ENCODE measurements around the gene PSMC2.

- TF ChIP-seq, protein P1, sequence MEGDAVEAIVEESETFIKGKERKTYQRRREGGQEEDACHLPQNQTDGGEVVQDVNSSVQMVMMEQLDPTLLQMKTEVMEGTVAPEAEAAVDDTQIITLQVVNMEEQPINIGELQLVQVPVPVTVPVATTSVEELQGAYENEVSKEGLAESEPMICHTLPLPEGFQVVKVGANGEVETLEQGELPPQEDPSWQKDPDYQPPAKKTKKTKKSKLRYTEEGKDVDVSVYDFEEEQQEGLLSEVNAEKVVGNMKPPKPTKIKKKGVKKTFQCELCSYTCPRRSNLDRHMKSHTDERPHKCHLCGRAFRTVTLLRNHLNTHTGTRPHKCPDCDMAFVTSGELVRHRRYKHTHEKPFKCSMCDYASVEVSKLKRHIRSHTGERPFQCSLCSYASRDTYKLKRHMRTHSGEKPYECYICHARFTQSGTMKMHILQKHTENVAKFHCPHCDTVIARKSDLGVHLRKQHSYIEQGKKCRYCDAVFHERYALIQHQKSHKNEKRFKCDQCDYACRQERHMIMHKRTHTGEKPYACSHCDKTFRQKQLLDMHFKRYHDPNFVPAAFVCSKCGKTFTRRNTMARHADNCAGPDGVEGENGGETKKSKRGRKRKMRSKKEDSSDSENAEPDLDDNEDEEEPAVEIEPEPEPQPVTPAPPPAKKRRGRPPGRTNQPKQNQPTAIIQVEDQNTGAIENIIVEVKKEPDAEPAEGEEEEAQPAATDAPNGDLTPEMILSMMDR (IDR thresholded peaks at IDR 0.05) = no peak
- TF ChIP-seq POLR2AphosphoS5 (IDR thresholded peaks at IDR 0.05; ENCODE audit: low read depth, low read length) = no peak
- TF ChIP-seq SIN3A (IDR thresholded peaks at IDR 0.05; ENCODE audit: borderline replicate concordance, insufficient read depth, low read depth, low read length) = no peak
Observed at GRCh38 chr7:103341466-103341865, 6.0 kb upstream of the PSMC2 start.
